Mesenchymal stem cell (in vitro differentiated cells and primary cell): Measurements from ENCODE around the gene AOAH.

Experiments
- DNase-seq: peaks from one replicate; pipeline ENCODE4 v3.0.0-alpha.2; 2013
- H2AFZ ChIP-seq: one replicate; pipeline ENCODE4 v1.6.1; 2013; ENCODE audit warnings: low read depth, mild to moderate bottlenecking, control low read depth, inconsistent platforms, low read length, moderate library complexity
- H2AK5ac ChIP-seq: 2 replicates; pipeline ENCODE4 v1.6.1; 2013; ENCODE audit warnings: low read length, moderate library complexity, mild to moderate bottlenecking, inconsistent platforms; ENCODE audit not compliant: severe bottlenecking
- H2BK120ac ChIP-seq: one replicate; pipeline ENCODE4 v1.6.1; 2013; ENCODE audit warnings: low read depth, mild to moderate bottlenecking, inconsistent platforms, low read length, moderate library complexity
- H2BK12ac ChIP-seq, 2 experiments: one replicate each; pipeline ENCODE4 v1.6.1; 2013; ENCODE audit warnings: inconsistent platforms in 2 of 2, low read length in 2 of 2, mild to moderate bottlenecking in 2 of 2, moderate library complexity in 2 of 2, control low read depth in 1 of 2
- H2BK15ac ChIP-seq: one replicate; pipeline ENCODE4 v1.6.1; 2013; ENCODE audit warnings: mild to moderate bottlenecking, low read depth, inconsistent platforms; ENCODE audit not compliant: poor library complexity, severe bottlenecking
- H2BK5ac ChIP-seq: 2 replicates; pipeline ENCODE4 v1.6.1; 2013; ENCODE audit warnings: low read depth, mild to moderate bottlenecking, low read length, control low read depth, inconsistent platforms; ENCODE audit not compliant: poor library complexity, severe bottlenecking
- H3K14ac ChIP-seq, 2 experiments: one replicate each; pipeline ENCODE4 v1.6.1; 2013; ENCODE audit warnings: inconsistent platforms in 2 of 2, low read length in 2 of 2, control low read depth in 1 of 2, mild to moderate bottlenecking in 1 of 2, moderate library complexity in 1 of 2
- H3K18ac ChIP-seq, 2 experiments: one replicate each; pipeline ENCODE4 v1.6.1; 2013; ENCODE audit warnings: inconsistent platforms in 2 of 2, low read length in 2 of 2, control low read depth in 1 of 2, low read depth in 1 of 2, mild to moderate bottlenecking in 1 of 2
- H3K23ac ChIP-seq, 2 experiments: one replicate each; pipeline ENCODE4 v1.6.1; 2013; ENCODE audit warnings: inconsistent platforms in 2 of 2, low read length in 2 of 2, mild to moderate bottlenecking in 2 of 2, moderate library complexity in 2 of 2, control low read depth in 1 of 2
- H3K27ac ChIP-seq: 2 replicates; pipeline ENCODE4 v1.5.1; 2013; ENCODE audit warnings: mild to moderate bottlenecking, moderate library complexity, low read length, control low read depth, inconsistent platforms; ENCODE audit not compliant: poor library complexity, severe bottlenecking
- H3K27me3 ChIP-seq, 2 experiments: 2 replicates each; pipeline versions ENCODE4 v1.6.1 to v1.7.0; 2013; ENCODE audit warnings: low read length in 2 of 2, mild to moderate bottlenecking in 2 of 2, moderate library complexity in 2 of 2, control low read depth in 1 of 2, inconsistent platforms in 1 of 2; ENCODE audit not compliant: control insufficient read depth in 1 of 2, insufficient read depth in 1 of 2
- H3K36me3 ChIP-seq, 2 experiments: 2 replicates each; pipeline versions ENCODE4 v1.6.1 to v1.7.0; 2013; ENCODE audit warnings: low read length in 2 of 2, control low read depth in 1 of 2, inconsistent platforms in 1 of 2, low read depth in 1 of 2, mild to moderate bottlenecking in 1 of 2; ENCODE audit not compliant: insufficient read depth in 2 of 2, control insufficient read depth in 1 of 2
- H3K4ac ChIP-seq, 2 experiments: one replicate each; pipeline ENCODE4 v1.6.1; 2013; ENCODE audit warnings: inconsistent platforms in 2 of 2, low read length in 2 of 2, mild to moderate bottlenecking in 2 of 2, moderate library complexity in 2 of 2, control low read depth in 1 of 2, low read depth in 1 of 2
- H3K4me1 ChIP-seq: 2 replicates; pipeline ENCODE4 v1.6.1; 2013; ENCODE audit warnings: low read depth, low read length, control low read depth; ENCODE audit not compliant: control insufficient read depth, insufficient read depth
- H3K4me2 ChIP-seq: 2 replicates; pipeline ENCODE4 v1.6.1; 2013; ENCODE audit warnings: low read length, mild to moderate bottlenecking, inconsistent platforms; ENCODE audit not compliant: poor library complexity, severe bottlenecking
- H3K4me3 ChIP-seq, 2 experiments: 2 replicates each; pipeline versions ENCODE4 v1.5.1 to v1.7.0; 2013; ENCODE audit warnings: low read length in 2 of 2, mild to moderate bottlenecking in 2 of 2, control low read depth in 1 of 2, low read depth in 1 of 2; ENCODE audit not compliant: insufficient read depth in 1 of 2
- H3K79me1 ChIP-seq: replicated peaks from 2 replicates; pipeline ENCODE4 v1.6.1; 2013; ENCODE audit warnings: mild to moderate bottlenecking, control low read depth, low read length, inconsistent platforms; ENCODE audit not compliant: poor library complexity, severe bottlenecking
- H3K9ac ChIP-seq: 2 replicates; pipeline ENCODE4 v1.7.0; 2013; ENCODE audit warnings: mild to moderate bottlenecking, low read length, moderate library complexity
- H3K9me3 ChIP-seq: 2 replicates; pipeline ENCODE4 v1.7.0; 2013; ENCODE audit warnings: mild to moderate bottlenecking, low read length; ENCODE audit not compliant: control insufficient read depth
- H4K8ac ChIP-seq: one replicate; pipeline ENCODE4 v1.6.1; 2013; ENCODE audit warnings: inconsistent platforms, mild to moderate bottlenecking, low read length, moderate library complexity
- H4K91ac ChIP-seq: one replicate; pipeline ENCODE4 v1.6.1; 2013; ENCODE audit warnings: mild to moderate bottlenecking, low read length, inconsistent platforms
- WGBS: methylation state at CpG from one replicate; pipeline ENCODE4 v1.1.7; 2013; ENCODE audit warnings: mixed read lengths; 5-methylcytosine and 5-hydroxymethylcytosine counted together

The AOAH gene

DNA sequence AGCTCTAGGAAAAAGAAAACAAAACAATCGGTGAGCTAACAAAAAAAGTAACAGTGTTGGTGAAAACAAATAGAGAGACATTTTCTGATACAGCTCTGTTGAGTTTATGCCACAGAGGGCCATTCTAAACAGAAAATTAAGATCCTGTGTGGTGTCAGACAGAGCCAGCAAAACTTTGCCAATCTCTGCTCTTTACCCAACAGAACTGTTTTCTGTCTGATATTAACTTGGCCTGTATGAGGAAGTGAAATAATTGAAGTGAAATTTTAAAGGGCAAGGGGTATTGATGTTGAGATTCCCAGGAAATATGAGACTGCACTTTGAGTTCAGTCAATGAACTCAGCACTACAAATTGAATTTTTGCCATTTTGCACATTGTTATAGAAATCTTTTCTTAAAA lies 101.0 kb downstream of the AOAH start:
- Histone ChIP-seq H2AK5ac (no peak overlapping the region), H3K4me1 (peaks cover 2% of the 10 kb centered on the region), H3K79me1 (no peaks in the 10 kb centered on the region), H2BK120ac (no peak overlapping the region), H4K8ac (no peak overlapping the region), H3K23ac (no peak overlapping the region), H3K4me3 (no peak overlapping the region), H2BK15ac (no peak overlapping the region), H3K27ac (no peak overlapping the region), H3K9me3 (no peaks in the 10 kb centered on the region), H4K91ac (no peak overlapping the region), H3K4ac (no peak overlapping the region), H3K27me3 (peaks cover 0 to 45% of the 10 kb centered on the region in 2 experiments), H3K4me2 (no peak overlapping the region), H3K18ac (no peak overlapping the region), H2AFZ (no peak overlapping the region), H3K14ac (no peak overlapping the region), H2BK12ac (no peak overlapping the region), H2BK5ac (no peak overlapping the region), H3K36me3 (no peaks in the 10 kb centered on the region), H3K9ac (no peak overlapping the region)
- DNase-seq: no peak
- WGBS: 100% methylated on average over 1 of the region's 1 CpG

DNA sequence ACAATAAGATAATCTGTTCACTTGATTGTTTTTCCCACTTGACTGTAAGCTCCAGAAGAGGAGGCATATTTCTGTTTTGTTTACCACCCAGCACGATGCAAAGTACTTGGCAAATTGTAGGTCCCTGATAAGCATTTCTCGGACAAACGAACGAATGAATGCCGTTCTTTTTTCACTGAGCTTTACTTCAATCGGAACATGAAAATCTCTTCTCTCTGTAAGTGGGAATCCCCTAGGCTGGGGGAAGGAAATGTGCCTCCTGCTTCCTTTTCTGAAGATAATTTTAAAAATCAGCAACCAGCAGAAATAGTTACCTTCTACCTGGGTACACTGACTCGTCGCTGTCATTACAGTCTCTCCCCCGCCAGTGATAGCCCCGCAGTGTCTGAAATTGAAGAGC lies 102.9 kb downstream of the AOAH start:
- no peak overlapping the region for H3K4me3 ChIP-seq
- peaks cover 0 to 39% of the 10 kb centered on the region in 2 experiments for H3K27me3 ChIP-seq
- no peak overlapping the region for H3K18ac ChIP-seq
- DNase-seq: no peak
- H3K9ac ChIP-seq: no peak overlapping the region
- H3K23ac ChIP-seq: no peak overlapping the region
- H3K14ac ChIP-seq: no peak overlapping the region
- no peak overlapping the region for H2BK120ac ChIP-seq
- whole genome bisulfite sequencing: 90% methylated on average over 10 of the region's 10 CpGs
- H2BK15ac ChIP-seq: no peak overlapping the region
- H3K4me2 ChIP-seq: no peak overlapping the region
- H2BK5ac ChIP-seq: no peak overlapping the region
- no peak overlapping the region for H3K27ac ChIP-seq
- peaks cover 2% of the 10 kb centered on the region for H3K4me1 ChIP-seq
- no peak overlapping the region for H2AFZ ChIP-seq
- no peak overlapping the region for H4K8ac ChIP-seq
- H2AK5ac ChIP-seq: no peak overlapping the region
- H4K91ac ChIP-seq: no peak overlapping the region
- H3K9me3 ChIP-seq: no peaks in the 10 kb centered on the region
- no peak overlapping the region for H2BK12ac ChIP-seq
- H3K79me1 ChIP-seq: no peaks in the 10 kb centered on the region
- H3K4ac ChIP-seq: no peak overlapping the region
- H3K36me3 ChIP-seq: no peaks in the 10 kb centered on the region

DNA sequence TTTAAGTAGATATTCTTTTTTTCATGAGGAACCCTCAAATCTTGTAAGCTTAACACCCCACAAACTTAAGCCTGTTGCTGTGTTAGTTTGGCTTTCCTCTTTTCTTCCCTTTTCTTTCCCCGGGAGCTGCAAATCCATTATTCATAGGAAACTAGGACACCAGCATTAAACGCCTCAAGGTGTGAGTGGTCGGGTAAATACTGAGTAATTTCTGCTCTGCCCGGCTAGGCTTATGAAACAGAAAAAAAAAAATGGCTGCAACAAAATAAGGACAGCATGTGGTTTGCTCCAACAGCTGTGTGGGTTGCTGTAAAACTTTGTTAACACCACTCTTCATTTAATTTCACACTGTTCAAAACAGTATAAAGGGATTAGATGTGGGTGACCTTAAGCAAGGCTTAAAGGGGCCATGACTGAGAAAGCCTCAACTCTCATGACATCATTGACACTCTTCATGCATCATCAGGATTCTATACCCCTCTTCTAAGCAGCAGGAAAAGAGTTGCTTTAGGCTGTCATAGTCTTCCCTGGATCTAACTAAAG lies 104.1 kb downstream of the AOAH start:
- WGBS: 66% methylated on average over 4 of the region's 4 CpGs
- no peaks in the 10 kb centered on the region for H3K36me3 ChIP-seq
- no peak overlapping the region for H3K23ac ChIP-seq

DNA sequence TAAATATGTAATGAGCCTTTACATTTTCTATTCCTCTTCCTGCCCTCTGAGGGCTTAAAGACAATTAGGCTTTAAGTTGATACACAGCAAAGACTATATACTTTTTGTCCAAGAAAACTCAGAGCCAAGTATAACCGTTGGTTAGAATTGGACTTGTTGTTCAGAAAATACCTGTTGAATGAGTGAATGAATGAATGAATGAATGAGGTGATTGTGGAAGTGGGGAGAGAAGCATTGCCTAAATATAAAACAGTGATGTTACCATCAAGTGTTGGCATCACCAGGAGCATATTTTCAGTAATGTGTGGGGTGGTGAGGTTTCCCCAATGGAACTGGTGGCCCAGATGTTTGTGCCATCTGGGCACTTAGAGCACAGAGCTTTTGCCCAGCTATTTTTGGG lies 106.9 kb downstream of the AOAH start:
- Histone ChIP-seq H3K79me1 (no peaks in the 10 kb centered on the region), H3K14ac (no peak overlapping the region), H2BK5ac (no peak overlapping the region), H2AFZ (no peak overlapping the region), H3K36me3 (no peaks in the 10 kb centered on the region), H3K4me1 (no peaks in the 10 kb centered on the region), H4K8ac (no peak overlapping the region), H3K4ac (no peak overlapping the region), H3K4me3 (no peak overlapping the region), H3K9ac (no peak overlapping the region), H3K27me3 (peaks cover 0 to 50% of the 10 kb centered on the region in 2 experiments), H3K23ac (no peak overlapping the region), H3K27ac (no peak overlapping the region), H2BK12ac (no peak overlapping the region), H3K9me3 (no peaks in the 10 kb centered on the region), H2AK5ac (no peak overlapping the region), H3K4me2 (no peak overlapping the region), H2BK120ac (no peak overlapping the region), H3K18ac (no peak overlapping the region), H2BK15ac (no peak overlapping the region), H4K91ac (no peak overlapping the region)
- WGBS: 91% methylated on average over 1 of the region's 1 CpG
- no peak for DNase-seq

More for the DNA sequence above, 104.1 kb downstream of the AOAH start:
- no peak overlapping the region for H4K8ac ChIP-seq
- H2AFZ ChIP-seq: no peak overlapping the region
- no peak for DNase-seq
- no peak overlapping the region for H3K27ac ChIP-seq
- no peaks in the 10 kb centered on the region for H3K79me1 ChIP-seq
- no peak overlapping the region for H3K9ac ChIP-seq
- no peak overlapping the region for H2AK5ac ChIP-seq
- H3K27me3 ChIP-seq: peaks cover 0 to 37% of the 10 kb centered on the region in 2 experiments
- H2BK5ac ChIP-seq: no peak overlapping the region
- H2BK120ac ChIP-seq: no peak overlapping the region
- H3K4me2 ChIP-seq: no peak overlapping the region
- no peak overlapping the region for H3K18ac ChIP-seq
- H2BK15ac ChIP-seq: no peak overlapping the region
- no peak overlapping the region for H3K14ac ChIP-seq
- H3K4me1 ChIP-seq: no peaks in the 10 kb centered on the region
- H3K4me3 ChIP-seq: no peak overlapping the region
- H3K4ac ChIP-seq: no peak overlapping the region
- H3K9me3 ChIP-seq: no peaks in the 10 kb centered on the region
- H4K91ac ChIP-seq: no peak overlapping the region
- H2BK12ac ChIP-seq: no peak overlapping the region
